Coronary artery (tissue), 2 donors: ENCODE results near the gene MTF2.

Experiments used
- DNase-seq: peaks from one replicate; pipeline ENCODE4 v3.0.0-alpha.2; 2017; ENCODE audit warnings: low spot score
- H3K27ac ChIP-seq, 2 donors: fragments of 200-600 bp; sonication (generic); one replicate each; pipeline ENCODE4 v1.5.1; 2016 to 2019
- H3K4me3 ChIP-seq: fragments of 200-600 bp; sonication (generic); 2 replicates; pipeline ENCODE4 v1.5.1; 2016; ENCODE audit warnings: mild to moderate bottlenecking, moderate library complexity
- CTCF ChIP-seq: fragments of 200-600 bp; sonication (generic); IDR thresholded peaks from one replicate; pipeline ENCODE4 v1.5.1; 2019; ENCODE audit warnings: antibody characterized with exemption

MTF2 gene

GRCh38 chr1:93036672-93037071, 42.4 kb upstream of the MTF2 start:
- H3K4me3 ChIP-seq = no peak overlapping the region
- DNase-seq = no peak
- no peak for TF ChIP-seq CTCF
- no peak overlapping the region for H3K27ac ChIP-seq

DNA sequence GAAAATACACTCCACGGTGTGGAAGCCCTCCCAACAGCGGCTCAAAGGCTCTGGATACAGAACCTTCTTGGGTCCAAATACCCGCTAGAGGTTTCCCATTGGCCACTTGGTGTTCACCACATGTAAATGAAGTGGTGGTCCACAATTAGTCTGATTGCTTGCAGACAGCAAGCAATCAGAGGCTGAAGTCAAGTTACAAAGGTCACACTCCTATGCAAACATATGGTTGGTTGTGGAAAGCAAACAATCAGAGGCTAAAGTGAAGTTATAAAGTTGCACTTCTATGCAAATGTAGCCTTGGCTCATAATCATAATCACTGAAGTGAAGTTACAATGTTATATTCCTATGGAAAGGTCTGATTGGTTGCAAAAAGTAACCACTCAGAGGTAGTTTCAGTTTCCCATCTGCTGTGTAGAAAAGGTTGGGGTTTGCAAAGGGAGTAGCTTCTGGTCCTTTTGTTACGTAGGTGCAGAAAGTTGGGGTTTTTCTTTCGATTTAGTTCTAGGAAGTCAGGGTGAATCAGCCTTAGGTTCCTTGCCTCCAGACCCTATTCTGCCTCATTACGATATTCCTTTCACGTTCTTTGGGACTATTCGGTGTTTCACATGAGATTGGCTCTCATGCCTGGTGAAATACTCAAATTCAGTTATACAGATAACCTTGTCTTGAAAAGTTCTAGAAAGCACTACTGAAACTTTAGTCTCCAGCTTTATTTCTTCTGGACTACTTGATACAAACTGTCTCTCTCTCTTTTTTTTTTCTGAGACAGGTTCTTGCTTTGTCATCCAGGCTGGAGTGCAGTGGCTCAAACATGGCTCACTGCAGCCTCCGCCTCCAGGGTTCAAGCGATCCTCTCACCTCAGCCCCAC, 36.7 kb upstream of the MTF2 start:
- Histone ChIP-seq H3K4me3 (no peak overlapping the region), H3K27ac (no peak overlapping the region)
- DNase-seq = no peak
- no peak for TF ChIP-seq CTCF

GRCh38 chr1:93043057-93043557, 36.0 kb upstream of the MTF2 start:
- DNase-seq = no peak
- TF ChIP-seq CTCF = no peak
- H3K4me3 ChIP-seq = no peak overlapping the region
- no peak overlapping the region for H3K27ac ChIP-seq

DNA sequence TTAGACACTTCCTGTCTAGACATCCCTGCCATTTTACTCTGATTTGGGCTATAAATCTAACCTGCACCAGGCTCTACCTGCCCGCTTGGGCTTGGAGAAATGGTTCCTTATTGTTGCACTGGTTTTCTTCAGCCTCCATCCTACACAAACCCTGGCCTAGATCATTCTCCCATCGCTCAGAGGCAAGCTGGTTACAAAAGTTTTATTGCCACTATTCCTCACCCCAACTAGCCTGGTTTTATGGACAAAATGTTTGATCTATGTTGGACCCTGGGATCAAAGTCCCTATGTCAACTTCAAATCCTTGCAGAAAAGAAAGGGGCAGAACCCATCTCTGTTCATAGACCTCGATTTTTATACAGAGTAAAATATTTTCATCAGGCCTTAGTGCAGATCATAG, 31.5 kb upstream of the MTF2 start:
- Histone ChIP-seq H3K4me3 (no peak overlapping the region), H3K27ac (no peak overlapping the region)
- no peak for TF ChIP-seq CTCF
- DNase-seq = no peak

DNA sequence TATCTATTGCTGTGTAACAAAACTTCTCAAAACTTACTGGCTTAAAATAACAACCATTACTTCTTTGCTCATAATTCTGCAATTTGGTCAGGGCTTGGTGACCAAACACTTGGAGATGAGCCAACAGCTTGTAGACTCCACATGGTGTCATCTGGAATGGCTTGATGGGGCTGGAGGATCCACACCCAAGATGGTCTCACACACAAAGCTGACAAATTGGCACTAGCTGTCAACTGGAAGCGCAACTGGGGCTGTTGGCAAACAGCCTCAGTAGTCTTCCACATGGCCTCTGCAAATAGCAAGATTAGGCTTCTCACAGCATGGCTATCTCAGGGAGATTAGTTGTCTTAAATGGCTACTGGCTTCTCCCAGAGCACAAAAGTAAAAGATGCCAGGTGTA, 27.1 kb upstream of the MTF2 start:
- Histone ChIP-seq H3K27ac (no peak overlapping the region), H3K4me3 (no peak overlapping the region)
- no peak for TF ChIP-seq CTCF
- DNase-seq = no peak

DNA sequence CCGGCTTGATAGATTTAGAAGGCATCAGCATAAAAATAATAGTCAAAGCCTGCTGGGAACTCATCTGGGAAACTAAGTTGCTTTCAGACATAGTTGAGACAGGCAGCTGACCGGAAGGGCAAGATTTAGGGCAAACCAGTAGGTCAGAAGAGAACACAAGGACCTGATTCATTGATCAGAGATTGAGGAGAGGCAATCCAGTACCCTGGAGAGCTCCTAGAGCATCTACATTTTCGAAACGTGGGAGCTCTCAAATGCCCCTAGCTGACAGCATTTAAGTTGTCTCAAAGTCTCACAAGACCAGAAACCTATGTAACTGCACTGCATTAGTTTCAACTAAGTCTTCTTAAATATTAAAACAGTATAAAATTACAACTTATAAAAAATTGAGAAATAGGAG, 22.9 kb upstream of the MTF2 start:
- no peak overlapping the region for H3K4me3 ChIP-seq
- no peak for DNase-seq
- TF ChIP-seq CTCF = no peak
- no peak overlapping the region for H3K27ac ChIP-seq

DNA sequence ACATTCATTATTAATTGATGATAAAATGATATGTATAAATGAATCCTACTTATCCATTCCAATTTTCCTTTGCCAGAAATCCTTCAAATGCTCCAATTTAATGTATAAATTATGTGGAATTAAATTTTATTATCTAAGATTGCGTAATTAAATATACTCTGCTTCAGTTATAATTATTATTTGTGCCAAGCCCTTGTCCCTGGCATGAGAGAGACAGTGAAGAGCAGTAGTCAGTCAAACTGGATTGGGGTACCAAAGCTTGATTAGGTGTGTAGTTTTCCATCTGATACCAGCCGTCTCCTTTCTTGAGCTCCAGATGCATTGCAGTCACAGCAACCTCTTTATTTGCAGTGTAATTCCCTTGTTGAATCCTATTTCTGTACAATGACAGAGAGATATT, 22.4 kb upstream of the MTF2 start:
- no peak for TF ChIP-seq CTCF
- no peak overlapping the region for H3K4me3 ChIP-seq
- DNase-seq = no peak
- no peak overlapping the region for H3K27ac ChIP-seq
